T-helper 9 cell (primary cell): ENCODE data around the gene TIMM23.
"Not testable (repeated sequence)": the region's sequence is repeated elsewhere in the genome, so short reads cannot be mapped to it uniquely, and the experiment has no call there.

Experiments used
- DNase-seq: peaks from one replicate; pipeline ENCODE4 v3.0.0-alpha.2; 2020

Gene TIMM23

DNA sequence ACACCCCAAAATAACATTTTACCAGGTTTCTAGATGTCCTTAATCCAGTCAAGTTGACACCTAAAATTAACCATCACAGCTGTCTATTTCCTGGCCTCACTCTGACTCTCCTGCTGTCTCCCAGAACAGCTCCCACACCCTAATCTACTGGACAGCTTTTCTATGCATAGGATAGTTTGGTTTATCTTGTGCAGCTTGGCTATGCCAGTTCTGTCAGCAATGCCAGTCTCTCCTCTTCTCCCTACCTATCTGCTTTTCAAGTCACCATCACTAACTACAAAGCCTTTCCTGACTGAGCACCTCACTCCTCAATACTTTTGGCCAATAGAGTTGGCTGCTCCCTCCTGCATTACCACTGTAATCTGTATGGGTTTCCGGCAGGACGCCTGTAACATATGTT is 53.1 kb downstream of the TIMM23 start:
- DNase-seq, result no peak

DNA sequence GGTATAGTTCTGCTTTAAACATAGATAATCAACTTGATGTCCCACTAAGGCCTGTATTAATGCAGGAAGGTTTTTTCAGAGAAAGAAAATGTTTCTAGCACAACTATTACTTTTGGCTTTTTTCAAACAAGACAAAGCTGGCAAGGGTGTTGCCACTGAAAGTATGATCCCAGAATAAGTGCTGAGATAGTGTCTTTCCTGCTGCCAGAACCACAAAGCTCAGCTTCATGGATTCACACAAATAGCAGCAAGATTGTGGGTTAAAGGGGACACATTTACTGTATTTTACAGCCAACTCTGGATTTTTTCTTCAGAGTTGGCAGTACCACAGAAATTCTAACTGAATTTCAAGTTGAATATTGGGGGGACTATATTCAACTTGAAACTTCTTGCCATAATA is 53.8 kb downstream of the TIMM23 start:
- no peak for DNase-seq

DNA sequence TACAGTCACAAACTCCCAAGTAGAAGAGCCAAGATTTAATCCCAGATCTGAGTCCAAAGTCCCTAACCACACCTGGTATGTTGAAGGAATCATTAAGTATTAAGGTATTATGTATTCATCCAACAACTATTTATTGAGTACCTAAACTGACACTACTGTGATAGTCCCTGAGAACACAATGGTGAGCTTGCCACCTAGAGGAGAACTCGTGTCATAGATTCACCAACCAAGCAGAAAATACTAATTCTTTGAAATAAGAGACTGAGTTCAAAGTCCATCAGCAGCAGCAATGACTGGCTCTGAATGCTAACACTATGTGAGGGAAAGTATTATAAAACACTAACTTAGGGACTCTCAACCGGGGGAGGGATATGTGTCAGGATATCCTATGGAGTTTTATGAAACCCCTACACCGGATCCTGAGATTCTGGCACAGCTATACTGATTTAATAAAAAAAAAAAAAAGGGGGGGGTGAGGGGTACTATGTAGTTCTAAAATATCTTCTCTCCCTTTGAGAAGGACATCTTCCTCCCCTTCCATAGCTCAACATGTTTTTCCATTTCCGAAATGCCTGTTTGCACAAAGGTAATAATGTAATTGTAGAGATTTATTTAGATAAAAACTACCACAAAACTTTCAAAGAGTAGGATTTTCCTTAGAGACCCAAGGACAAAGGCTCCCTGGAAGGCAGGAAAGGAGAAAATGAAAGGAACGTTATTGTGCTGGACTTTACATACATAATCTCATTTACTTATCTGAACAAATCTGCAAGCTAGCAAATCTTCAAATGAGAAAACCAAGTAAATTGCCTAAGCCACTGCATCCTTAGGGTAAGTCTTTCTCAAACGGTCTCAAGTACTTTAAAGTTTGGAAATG is 56.5 kb downstream of the TIMM23 start:
- no peak for DNase-seq

DNA sequence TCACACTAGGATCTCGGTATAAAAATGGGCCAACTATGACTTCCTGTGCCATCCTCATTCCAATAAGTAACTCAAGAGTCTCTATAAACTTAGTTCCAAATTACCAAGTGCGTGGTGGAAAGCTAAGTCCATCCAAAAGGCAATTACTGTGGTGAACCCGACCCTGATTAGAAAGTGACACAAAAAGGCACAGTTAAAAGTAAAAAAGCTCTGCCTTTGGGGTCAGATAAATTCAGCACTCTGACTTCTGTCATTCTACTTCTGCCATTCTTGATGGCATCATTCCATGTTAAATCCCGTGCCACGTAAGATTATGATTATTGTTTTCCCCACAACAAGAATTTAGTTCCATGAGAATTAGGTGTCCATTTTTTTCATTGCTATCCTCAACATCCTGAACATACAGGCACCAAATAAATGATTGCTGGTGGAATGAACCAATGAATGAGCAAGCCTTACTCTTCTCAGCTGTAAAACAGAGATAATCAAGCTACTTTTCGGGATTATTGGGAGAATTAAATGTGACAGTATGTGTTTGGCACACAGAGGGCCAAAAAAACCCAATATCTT is 57.3 kb downstream of the TIMM23 start:
- DNase-seq, result no peak

DNA sequence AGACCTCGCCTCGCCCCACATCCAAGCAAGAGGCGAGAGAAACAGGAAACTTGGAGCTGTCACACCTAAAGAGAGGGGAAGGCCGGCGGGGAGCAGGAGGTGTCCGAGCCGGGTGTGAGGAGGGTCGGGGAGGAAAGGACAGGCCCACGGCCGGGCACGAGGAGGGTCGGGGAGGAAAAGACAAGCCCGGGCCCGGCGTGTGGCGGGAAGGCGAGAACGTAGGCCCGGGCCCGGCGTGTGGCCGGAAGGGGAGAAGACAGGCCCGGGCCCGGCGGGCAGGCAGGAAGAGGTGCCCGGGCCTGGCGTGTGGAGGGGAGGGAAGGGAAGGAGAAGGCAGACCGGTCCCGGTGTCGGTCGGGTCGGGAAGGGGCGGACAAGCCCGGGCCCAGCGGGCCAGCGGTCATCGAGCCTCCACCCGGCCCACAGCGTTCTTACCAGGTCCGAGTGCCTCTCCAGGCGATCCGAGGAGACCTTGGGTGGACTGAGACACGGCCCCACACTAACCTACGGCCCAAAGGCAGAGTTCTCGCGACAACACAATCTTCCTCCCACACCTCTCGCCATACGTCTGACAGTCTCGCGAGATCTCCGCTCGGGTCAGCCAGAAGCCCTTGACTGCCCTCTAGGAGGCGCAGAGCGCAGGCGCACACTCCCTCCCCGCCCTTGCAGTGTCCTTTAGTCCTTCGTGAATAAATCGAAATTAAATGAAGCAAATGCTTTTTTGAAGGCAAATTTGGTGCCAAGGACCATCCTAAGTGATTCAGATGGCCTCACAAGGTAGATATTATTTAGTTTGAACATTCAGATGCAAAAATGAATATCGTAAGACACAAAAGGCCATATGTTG is 58.0 kb downstream of the TIMM23 start, which contains the start of gene NCOA4:
Gene NCOA4 (minus strand): TSS at position 533 of the 847 bp plus-strand sequence. CDS start 13,943 bp downstream, outside the sequence.
- DNase-seq, result peak; percentile 95

DNA sequence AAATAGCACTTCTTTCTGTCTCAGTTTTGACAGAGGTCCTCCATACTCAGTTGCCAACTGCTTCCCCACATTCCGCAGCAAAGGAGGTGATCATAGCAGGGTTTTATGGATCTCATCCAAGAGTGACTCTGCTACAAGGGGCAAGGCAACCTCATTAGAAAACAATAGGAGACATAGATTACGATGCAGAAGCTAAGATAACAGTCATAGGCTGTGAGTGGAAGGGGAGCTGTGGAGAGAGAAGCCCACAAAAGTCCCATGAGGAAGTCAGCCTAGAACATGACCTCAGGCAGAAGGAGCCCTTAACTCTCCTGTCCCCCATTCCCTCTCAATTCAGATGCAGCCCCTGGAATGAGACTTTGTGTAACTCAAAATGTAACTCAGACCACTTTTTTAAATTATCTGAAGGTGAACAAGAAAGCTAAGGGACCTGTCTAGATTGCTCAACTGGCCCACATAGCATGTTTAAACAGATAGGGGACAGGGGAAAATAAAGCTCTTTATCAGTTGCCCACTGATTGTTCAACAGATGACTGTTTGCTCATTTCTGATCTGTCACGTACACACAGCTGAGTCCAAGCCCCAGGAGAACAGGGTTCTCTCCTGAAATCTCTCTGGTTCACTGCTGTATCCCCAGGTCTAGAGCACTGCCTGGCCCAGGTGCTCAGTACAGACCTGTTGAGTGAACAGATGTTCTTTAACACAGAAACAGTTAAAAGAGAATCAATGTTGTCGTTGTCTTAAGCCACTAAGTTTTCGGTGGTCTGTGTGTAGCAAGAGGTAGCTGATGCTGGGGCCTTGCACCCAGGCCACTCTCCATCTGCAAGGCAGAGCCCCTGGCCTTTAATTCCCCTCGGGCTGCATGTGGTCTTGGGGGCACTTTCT is 59.6 kb downstream of the TIMM23 start:
- DNase-seq, result no peak

DNA sequence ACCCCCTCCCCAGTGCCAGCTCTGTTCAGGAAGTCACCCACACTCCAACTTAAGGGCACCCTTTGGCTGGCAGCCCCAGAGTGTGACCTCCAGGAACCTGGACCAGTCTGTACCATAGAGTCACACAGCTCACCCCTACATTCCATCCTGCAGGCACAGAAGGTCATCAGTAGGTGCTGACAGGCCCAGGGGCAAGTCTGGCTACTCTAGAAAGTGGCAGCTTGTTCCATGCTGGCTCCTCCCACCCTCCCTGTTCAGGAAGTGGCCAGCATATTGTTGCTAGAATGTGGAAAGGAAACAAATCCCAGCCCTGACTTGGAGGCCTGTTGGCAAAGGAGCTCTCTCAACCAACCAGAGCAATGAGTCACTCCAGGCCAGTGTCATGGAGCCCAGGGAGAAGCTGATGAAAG is 61.3 kb downstream of the TIMM23 start:
- no peak for DNase-seq

DNA sequence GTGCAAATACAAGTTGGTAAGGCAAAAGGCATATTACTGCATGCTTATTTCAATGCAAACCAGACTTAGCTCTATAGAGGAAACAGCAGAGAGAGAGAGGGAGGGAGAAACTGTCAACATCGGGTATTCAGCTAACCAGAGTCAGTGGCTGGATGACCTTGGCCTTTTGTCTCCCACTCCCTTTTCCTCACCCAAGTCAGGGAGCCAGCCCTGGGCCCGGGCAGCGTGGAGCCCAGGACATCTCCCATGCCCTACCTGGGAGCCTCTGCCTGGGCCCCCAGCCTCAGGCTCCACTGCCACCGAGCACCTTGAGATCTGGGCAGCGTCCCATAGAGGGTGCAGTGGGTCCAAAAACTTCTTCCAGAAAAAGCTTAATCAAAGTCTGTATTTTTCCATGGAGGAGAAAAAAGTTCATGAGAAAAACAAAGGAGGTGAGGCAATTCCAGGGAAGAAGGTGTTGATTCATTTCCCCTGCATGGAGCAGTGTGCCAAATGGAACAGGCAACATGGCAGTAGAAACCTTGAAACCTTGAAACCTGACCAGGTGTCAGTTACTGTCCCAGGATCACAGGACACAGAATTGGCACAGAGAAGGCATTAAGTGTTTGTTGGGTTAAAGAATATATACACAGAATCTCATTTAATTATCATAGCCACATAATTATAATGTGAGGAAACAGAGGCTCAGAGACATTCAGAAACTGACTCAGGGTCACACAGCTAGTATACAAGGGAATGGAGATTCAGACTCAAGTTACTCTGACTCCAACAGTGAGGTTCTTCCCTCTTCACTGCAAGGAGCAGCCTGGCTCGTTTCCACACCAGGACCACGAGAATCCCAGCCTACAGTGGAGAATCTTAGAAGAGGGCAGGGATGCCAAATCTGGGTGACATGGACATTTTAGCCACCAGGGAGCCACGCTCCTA is 63.9 kb downstream of the TIMM23 start:
- DNase-seq, result no peak

DNA sequence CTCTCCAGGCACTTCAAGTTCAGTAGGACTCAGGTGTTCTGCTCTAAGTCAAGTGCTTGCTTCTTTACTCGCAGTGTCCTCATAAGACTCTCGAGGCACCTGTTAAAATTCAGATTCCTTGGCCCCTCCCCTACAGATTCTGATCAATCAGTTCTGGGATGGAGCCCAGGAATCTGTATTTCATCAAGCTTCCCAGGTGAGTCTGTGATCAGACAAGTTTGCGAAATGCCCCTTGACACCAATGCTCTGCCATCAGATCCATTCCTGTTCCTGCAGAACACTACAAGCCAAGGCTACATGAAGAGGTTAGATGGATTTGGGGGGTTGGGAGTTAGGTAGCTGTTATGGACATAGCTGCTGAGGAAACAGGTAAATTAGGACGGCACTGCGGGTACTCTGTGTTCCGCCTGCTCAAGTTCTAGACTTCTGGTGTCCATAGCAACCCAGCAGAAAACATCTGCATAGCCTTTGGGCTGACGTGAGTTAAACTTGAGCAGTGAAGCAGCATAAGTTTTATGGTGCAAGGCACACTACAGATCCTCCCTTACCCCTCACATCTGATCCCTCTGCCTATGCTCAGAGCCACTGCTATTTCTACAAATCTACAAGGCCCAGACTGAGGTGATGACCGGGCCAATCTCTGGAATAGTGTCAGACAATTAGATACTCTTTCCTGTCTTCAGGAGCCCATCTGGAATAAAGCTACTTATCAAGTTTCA is 65.0 kb downstream of the TIMM23 start:
- no peak for DNase-seq

DNA sequence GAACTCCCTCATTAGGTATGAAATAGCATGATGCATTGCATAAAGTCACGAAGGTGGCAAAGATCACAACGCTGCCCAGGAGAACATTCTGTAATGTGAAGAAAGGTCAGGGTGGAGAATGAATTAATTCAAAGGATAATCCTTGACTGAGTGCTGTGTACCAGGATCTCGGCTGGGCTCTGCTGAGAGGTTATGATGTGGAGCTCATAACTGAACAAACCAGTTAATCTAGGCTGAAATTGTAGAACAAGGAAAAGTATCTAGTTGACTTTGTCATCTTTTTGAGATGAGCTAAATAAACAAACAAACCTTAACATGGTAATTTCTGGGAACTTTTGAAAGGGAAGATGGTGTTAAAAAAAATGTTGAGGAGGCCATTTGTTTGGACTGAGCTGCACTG is 67.7 kb downstream of the TIMM23 start:
- no peak for DNase-seq

DNA sequence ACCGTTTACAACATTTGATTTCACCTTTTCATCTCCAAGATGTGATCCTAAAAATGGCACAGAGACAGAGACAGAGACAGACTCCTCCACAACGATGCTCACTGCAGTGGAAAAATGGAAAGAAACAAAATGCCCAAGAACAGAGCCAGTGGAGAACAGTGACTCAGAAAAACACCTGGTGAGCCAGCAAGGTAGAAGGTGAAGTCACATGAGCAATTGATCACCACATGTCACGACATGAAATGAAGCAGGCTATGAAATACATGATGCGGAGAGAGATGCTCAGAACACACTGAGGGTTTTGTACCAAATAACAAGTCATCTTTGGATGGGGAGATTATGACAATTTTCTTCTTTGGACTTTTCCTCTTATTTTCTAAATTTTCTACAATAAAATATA is 70.2 kb downstream of the TIMM23 start:
- no peak for DNase-seq

DNA sequence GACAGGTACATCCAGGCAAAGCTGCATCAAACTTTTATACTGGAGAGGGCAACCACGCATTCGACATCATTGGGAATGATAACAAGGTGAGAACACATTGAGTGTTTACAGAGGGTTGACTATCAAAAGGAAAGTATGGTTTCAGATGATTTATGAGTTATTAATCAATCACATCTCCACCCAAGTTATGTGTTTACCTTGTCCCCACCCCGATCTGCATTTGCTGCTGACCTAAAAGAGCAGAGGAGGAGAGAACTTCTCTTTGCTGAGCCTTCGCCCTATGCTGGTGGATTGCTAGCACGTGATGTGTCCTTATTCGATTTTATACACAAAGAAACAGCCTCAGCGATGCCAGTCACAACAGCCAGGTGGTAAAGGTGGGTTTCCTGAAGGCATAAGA is 74.0 kb downstream of the TIMM23 start, which contains the start of gene MSMB:
Gene MSMB (minus strand): TSS at position 9 of the 400 bp plus-strand sequence. CDS start 32 bp downstream, outside the sequence.
- DNase-seq, result no peak

DNA sequence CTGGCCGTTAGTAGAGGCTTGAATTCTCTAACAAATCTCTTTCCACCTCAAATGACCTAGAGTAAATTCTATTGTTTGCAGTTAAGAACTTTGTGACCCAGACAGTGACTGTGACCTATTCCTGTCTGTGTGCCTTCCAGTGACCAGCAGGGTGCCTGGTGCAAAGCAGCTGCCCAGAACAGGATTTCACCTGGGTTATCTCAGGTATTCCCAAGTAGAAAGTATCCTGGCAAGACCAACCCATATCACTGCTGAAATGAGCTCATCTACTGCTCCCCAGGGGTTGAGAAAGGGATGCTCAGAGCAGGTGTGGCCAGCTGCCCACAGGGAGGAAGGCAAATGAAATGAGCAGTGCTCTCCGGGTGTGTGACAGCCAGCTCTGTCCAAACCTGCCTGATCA is 75.9 kb downstream of the TIMM23 start:
- no peak for DNase-seq

DNA sequence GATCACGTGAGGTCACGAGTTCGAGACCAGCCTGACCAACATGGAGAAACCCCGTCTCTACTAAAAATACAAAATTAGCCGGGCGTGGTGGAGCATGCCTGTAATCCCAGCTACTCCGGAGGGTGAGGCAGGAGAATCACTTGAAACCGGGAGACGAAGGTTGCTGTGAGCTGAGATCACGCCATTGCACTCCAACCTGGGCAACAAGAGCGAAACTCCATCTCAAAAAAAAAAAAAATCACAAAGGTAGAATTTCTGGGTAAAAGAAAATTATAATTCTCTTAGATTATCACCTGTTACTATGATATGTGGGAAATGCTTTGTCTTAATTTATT is 77.2 kb downstream of the TIMM23 start:
- not testable (repeated sequence) for DNase-seq

DNA sequence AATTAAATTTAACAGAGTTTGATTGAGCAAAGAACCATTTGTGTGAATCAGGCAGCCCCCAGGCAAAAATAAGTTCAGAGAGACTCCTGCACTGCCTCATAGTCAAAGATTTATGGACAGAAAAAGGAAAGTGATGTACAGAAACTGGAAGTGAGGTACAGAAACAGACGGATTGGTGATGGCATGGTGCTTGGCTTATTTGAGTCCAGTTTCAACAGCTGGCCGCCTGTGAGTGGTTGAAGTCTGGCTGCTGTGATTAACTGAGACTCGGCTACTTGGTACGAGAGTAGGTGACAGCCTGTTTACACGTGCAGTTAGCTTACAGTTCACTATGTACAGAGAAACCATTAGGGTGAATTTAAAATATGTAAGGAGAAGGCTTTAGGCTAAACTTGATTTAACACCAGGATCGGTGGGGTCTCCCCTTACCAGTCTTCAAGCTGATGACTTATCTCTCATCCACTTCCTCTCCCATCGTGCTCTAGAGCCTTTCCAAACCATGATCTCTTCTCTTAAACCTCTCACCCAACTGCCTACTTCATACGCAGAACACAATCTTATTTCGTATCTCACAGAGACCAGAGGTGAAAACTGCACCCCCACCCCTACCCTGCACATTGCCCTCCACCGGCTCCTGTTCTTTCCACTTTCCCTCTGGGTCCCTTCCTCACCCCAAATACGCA is 78.8 kb downstream of the TIMM23 start:
- no peak for DNase-seq

DNA sequence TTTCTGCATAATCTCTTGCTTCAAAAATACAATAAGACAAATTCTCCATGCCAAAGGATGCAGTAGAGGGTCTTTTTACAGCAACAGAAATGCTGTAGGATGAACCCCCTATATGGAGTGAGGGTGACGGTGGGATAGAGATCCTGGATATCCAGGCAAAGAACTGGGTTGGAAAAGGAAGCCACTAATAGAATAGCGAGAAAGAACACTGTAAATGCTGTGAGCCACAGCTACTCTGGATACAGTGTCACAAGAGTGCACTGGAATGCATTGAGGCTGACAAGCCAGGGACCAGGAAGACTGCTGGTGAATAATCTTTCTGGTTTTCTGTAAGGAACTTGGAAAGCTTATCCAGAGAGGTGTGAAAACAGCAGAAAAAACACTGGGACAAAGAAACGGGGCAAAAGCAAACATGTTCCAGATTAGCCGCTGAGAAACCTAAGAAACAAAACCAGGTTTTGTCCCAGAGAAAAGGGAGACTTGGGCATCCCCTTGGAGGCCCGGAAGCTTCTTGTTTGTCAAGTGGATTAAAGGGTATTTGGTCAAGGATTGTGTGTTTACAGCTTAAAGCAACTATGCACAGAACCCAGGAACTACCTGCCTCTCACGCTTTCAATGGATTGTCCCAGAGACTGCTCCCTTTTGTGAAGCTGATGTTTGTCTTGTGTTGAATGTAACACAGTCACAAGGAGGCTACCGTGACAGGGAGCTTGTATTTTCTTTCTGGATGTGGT is 79.9 kb downstream of the TIMM23 start:
- DNase-seq, result no peak

DNA sequence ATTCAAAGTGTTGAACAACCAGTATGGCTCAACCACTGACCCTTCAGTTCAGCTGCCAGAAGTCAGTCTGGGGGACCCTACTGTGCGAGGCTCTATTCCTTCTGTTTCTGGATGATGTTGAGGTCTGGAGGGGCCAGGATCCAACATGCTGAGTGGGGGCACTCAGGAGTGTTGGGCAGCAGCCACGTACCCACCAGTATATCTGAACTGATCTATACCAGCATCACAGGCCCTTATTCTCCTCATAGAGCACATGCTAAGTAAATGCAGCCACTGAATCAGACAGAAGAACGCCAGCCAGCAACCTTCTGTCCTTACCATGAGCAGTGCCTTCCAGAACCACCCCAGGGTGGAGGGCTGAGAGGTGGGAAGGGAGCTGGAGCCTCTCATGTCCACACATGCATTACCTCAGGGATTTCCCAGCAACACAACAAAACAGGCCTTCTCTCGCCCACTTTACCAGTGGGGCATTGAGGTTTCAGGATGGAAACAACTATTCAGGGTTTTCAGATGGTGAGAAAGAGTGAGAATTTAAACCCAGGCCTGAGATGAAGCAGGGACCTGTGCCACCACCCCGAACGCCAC is 80.6 kb downstream of the TIMM23 start:
- no peak for DNase-seq
